Measurements from ENCODE around the gene BTBD19. TPM values are rescaled to one million over a fixed set of nuclear protein-coding genes. Genes with fewer than 3 reads are reported as not detected.

Gene BTBD19
- total RNA-seq, 1 experiment from 2014 or later, result 1.6 TPM

GRCh38 chr1:44801491-44802305 lies 6.6 kb upstream of the BTBD19 start:
- no peak overlapping the region for H3K4me3 ChIP-seq (ENCODE audit: low read depth, low read length)
- H3K9me3 Mint-ChIP-seq (ENCODE audit: unreplicated experiment), result no peaks in the 10 kb centered on the region
- peak overlapping the region; percentile 24 for H3K4me3 Mint-ChIP-seq (ENCODE audit: unreplicated experiment)
- H3K36me3 ChIP-seq (ENCODE audit: control insufficient read depth, insufficient read depth, low read length), result no peaks in the 10 kb centered on the region
- peak overlapping the region; percentile 2 for H3K27ac Mint-ChIP-seq (ENCODE audit: unreplicated experiment)
- H3K27me3 ChIP-seq (replicated peaks; ENCODE audit: control insufficient read depth, insufficient read depth, low read length), result no peaks in the 10 kb centered on the region
- H3K9me3 ChIP-seq, result no peaks in the 10 kb centered on the region
- no TSS peak for BruUV-seq (replicated peaks)
- ChIA-PET CTCF (no interaction called here), POLR2A (interaction anchor here (2.7 kb wide), 1 partner anchor 18 kb away, joined by 43 read pairs; no protein-coding TSS in a partner anchor)
- no peak for TF ChIP-seq CTCF (IDR thresholded peaks at IDR 0.05; ENCODE audit: insufficient read depth in 1 of 2, low read depth in 1 of 2, low read length in 1 of 2, severe bottlenecking in 1 of 2, unreplicated experiment in 1 of 2)
- intact Hi-C loops (cut with micrococcal nuclease; ENCODE audit: unreplicated experiment), result no loop called here
- no peaks in the 10 kb centered on the region for H3K27me3 Mint-ChIP-seq (ENCODE audit: insufficient read depth, unreplicated experiment)
- H3K4me1 Mint-ChIP-seq (ENCODE audit: low read depth, unreplicated experiment), result peaks cover 8% of the 10 kb centered on the region
- peaks cover 9% of the 10 kb centered on the region for H3K4me1 ChIP-seq
- DNase-seq, result no peak
- H3K36me3 Mint-ChIP-seq (ENCODE audit: insufficient read depth, unreplicated experiment), result peaks cover 16% of the 10 kb centered on the region

- Histone ChIP-seq H3K36me3 (ENCODE audit: control insufficient read depth, insufficient read depth, low read length) (no peaks in the 10 kb centered on the region), H3K4me1 (peaks cover 17% of the 10 kb centered on the region), H3K4me3 (ENCODE audit: low read depth, low read length) (no peak overlapping the region), H3K9me3 (no peaks in the 10 kb centered on the region), H3K27me3 (replicated peaks; ENCODE audit: control insufficient read depth, insufficient read depth, low read length) (no peaks in the 10 kb centered on the region)
- intact Hi-C loops (cut with micrococcal nuclease; ENCODE audit: unreplicated experiment), result no loop called here
- no TSS peak for BruUV-seq (replicated peaks)
- CTCF ChIA-PET, result no interaction called here
- H3K4me3 Mint-ChIP-seq (ENCODE audit: unreplicated experiment), result peak overlapping the region; percentile 24
- no peak for TF ChIP-seq CTCF (IDR thresholded peaks at IDR 0.05; ENCODE audit: insufficient read depth in 1 of 2, low read depth in 1 of 2, low read length in 1 of 2, severe bottlenecking in 1 of 2, unreplicated experiment in 1 of 2)
- peaks cover 16% of the 10 kb centered on the region for H3K4me1 Mint-ChIP-seq (ENCODE audit: low read depth, unreplicated experiment)
- H3K36me3 Mint-ChIP-seq (ENCODE audit: insufficient read depth, unreplicated experiment), result peaks cover 24% of the 10 kb centered on the region
- H3K9me3 Mint-ChIP-seq (ENCODE audit: unreplicated experiment), result no peaks in the 10 kb centered on the region
- no peaks in the 10 kb centered on the region for H3K27me3 Mint-ChIP-seq (ENCODE audit: insufficient read depth, unreplicated experiment)
- POLR2A ChIA-PET, result no interaction called here
- peak overlapping the region; percentile 26 for H3K27ac Mint-ChIP-seq (ENCODE audit: unreplicated experiment)
- DNase-seq, result no peak
Measured at GRCh38 chr1:44802306-44803061, 5.8 kb upstream of the BTBD19 start.

GRCh38 chr1:44803062-44803311 lies 5.3 kb upstream of the BTBD19 start:
- Histone ChIP-seq H3K4me1 (peaks cover 22% of the 10 kb centered on the region), H3K36me3 (ENCODE audit: control insufficient read depth, insufficient read depth, low read length) (no peaks in the 10 kb centered on the region), H3K9me3 (no peaks in the 10 kb centered on the region), H3K27me3 (replicated peaks; ENCODE audit: control insufficient read depth, insufficient read depth, low read length) (no peaks in the 10 kb centered on the region), H3K4me3 (ENCODE audit: low read depth, low read length) (no peak overlapping the region)
- Mint-ChIP-seq H3K9me3 (ENCODE audit: unreplicated experiment) (no peaks in the 10 kb centered on the region), H3K4me1 (ENCODE audit: low read depth, unreplicated experiment) (peaks cover 18% of the 10 kb centered on the region), H3K4me3 (ENCODE audit: unreplicated experiment) (no peak overlapping the region), H3K27me3 (ENCODE audit: insufficient read depth, unreplicated experiment) (no peaks in the 10 kb centered on the region), H3K27ac (ENCODE audit: unreplicated experiment) (peak overlapping the region; percentile 26), H3K36me3 (ENCODE audit: insufficient read depth, unreplicated experiment) (peaks cover 26% of the 10 kb centered on the region)
- ChIA-PET POLR2A (no interaction called here), CTCF (no interaction called here)
- no peak for TF ChIP-seq CTCF (IDR thresholded peaks at IDR 0.05; ENCODE audit: insufficient read depth in 1 of 2, low read depth in 1 of 2, low read length in 1 of 2, severe bottlenecking in 1 of 2, unreplicated experiment in 1 of 2)
- BruUV-seq (replicated peaks), result no TSS peak
- intact Hi-C loops (cut with micrococcal nuclease; ENCODE audit: unreplicated experiment), result no loop called here
- no peak for DNase-seq

Data from Caco-2 (cell line).